ENCODE measurements around the gene RAD51B.

DNA sequence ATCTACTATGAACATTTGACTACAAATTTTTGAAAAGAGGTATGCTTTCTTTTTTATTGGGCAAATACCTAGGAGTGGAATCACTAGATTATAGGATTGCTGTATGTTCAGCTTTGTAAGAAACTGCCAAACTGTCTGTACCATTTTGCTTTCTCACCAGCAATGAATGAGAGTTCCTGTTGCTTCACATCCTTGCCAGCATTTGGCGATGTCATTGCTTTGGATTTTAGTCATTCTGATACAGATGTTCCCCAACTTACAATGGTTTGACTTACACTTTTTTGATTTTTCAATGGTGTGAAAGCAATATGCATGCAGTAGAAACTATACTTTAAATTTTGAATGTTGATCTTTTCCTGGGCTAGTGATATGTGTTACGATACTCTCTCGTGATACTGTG, 328.7 kb downstream of the RAD51B start:
- no peak for TF ChIP-seq EZH2 (IDR thresholded peaks at IDR 0.05)
- TF ChIP-seq POLR2AphosphoS5 (IDR thresholded peaks at IDR 0.05; ENCODE audit: borderline replicate concordance, low read depth, low read length), result no peak
